ENCODE results near the gene FMN2. TPM values are rescaled to one million over a fixed set of nuclear protein-coding genes. Genes with fewer than 3 reads are reported as not detected.

The FMN2 gene
- total RNA-seq, 1 experiment from 2014 or later, result 4.6 TPM

DNA sequence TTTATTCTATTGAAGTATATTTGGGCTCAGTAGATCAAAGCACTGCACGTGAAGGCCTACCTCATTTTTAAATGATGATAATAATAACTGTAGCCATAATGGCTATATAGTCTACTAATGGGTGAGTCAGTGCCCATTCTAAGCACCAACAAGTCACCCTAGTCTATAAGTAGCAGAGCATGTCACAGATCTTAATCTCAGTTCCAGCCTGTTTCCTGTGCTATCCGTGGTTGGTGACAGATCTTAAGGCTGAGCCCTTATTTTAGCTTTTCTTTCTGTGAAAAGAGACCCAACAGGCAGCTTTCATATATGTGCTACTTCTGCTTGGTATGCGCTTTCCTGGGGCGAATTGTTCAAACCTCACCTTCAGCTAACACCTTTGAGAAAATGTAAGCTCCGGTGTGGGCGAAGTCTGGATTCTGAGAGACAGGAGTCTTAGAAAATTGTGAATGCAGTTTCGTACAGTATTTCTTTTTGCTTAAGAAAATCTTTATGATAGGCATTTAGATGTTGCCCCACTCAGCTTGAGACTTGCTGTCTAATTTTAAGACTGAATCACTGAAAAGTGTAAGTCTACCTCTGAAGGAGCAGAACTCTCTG is 59.6 kb downstream of the FMN2 start:
- peak; percentile 52 for DNase-seq
- Histone ChIP-seq H3K9me3 (ENCODE audit: low read length) (no peaks in the 10 kb centered on the region), H3K27ac (ENCODE audit: low read length) (no peak overlapping the region), H3F3A (ENCODE audit: low read length, unreplicated experiment) (no peaks in the 10 kb centered on the region), H3K27me3 (ENCODE audit: low read length) (no peaks in the 10 kb centered on the region), H3K9me2 (replicated peaks; ENCODE audit: low read length) (no peaks in the 10 kb centered on the region), H3K9ac (ENCODE audit: low read length) (no peak overlapping the region), H3K4me1 (ENCODE audit: insufficient read depth, low read length) (peaks cover 9% of the 10 kb centered on the region), H2AFZ (ENCODE audit: low read length) (no peak overlapping the region), H3K36me3 (ENCODE audit: low read depth, low read length) (no peaks in the 10 kb centered on the region), H3K4me2 (ENCODE audit: low read length) (no peak overlapping the region), H3K79me2 (ENCODE audit: low read length) (no peaks in the 10 kb centered on the region), H4K20me1 (ENCODE audit: low read length) (no peaks in the 10 kb centered on the region), H3K4me3 (ENCODE audit: low read length) (no peak overlapping the region)
- ChIA-PET POLR2A (ENCODE audit: unreplicated experiment) (no interaction called here), CTCF (no interaction called here)
- intact Hi-C loops (cut with micrococcal nuclease), result no loop called here
- ATAC-seq, result peak; percentile 59
- no TSS peak for BruUV-seq (replicated peaks)
- no peak for TF ChIP-seq CTCF (conservative IDR thresholded peaks at IDR 0.05; ENCODE audit: low read depth, low read length)
- no peak for TF ChIP-seq EZH2 (IDR thresholded peaks at IDR 0.05; ENCODE audit: low read length, unreplicated experiment)
- no peak for TF ChIP-seq EZH2phosphoT487 (IDR thresholded peaks at IDR 0.05; ENCODE audit: borderline replicate concordance, low read length)

DNA sequence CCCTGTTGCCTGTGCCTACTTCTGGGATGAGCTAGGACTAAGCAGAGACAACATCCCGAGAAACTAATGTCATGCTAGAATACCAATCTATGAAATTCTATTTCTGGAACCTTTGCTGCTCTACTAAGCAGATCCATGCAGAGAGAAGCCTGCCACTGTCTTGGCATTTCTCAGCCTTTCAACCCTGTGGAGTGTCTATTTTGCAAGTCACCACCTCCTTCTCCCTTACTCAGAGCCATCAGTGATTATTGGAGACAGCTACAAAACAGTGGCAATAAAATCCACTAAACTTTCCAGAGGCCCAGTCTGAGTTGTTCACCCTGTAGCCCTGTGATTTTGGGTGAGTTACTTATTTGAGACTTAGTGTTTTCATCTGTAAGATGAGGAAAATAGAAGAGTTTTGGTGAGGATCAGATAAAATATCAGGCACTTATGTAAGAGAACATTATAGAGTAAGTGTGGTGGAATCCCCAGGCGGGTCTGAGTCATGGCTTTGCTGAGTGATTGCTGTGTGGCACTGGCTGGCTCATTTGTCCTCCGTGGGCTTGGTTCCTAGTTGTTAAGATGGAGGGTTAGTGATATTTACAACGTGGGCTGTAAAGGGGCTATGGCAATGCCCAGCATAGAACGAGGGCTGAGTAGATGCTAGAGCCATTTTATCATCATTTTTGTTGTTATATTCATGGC is 61.1 kb downstream of the FMN2 start:
- TF ChIP-seq EZH2phosphoT487 (IDR thresholded peaks at IDR 0.05; ENCODE audit: borderline replicate concordance, low read length), result no peak
- TF ChIP-seq EZH2 (IDR thresholded peaks at IDR 0.05; ENCODE audit: low read length, unreplicated experiment), result no peak
- H3K27me3 ChIP-seq (ENCODE audit: low read length), result no peaks in the 10 kb centered on the region
- POLR2A ChIA-PET (ENCODE audit: unreplicated experiment), result no interaction called here
- H3K27ac ChIP-seq (ENCODE audit: low read length), result no peak overlapping the region
- no peaks in the 10 kb centered on the region for H3K9me2 ChIP-seq (replicated peaks; ENCODE audit: low read length)
- no peaks in the 10 kb centered on the region for H3F3A ChIP-seq (ENCODE audit: low read length, unreplicated experiment)
- H3K9me3 ChIP-seq (ENCODE audit: low read length), result no peaks in the 10 kb centered on the region
- H2AFZ ChIP-seq (ENCODE audit: low read length), result no peak overlapping the region
- no peaks in the 10 kb centered on the region for H3K79me2 ChIP-seq (ENCODE audit: low read length)
- no peak overlapping the region for H3K4me2 ChIP-seq (ENCODE audit: low read length)
- CTCF ChIA-PET, result interaction anchor here (0.6 kb wide), 1 partner anchor 9 kb away, joined by 4 read pairs; no protein-coding TSS in a partner anchor
- H3K4me3 ChIP-seq (ENCODE audit: low read length), result no peak overlapping the region
- peaks cover 9% of the 10 kb centered on the region for H3K4me1 ChIP-seq (ENCODE audit: insufficient read depth, low read length)
- intact Hi-C loops (cut with micrococcal nuclease), result no loop called here
- ATAC-seq, result peak; percentile 41; the same call in 1 of the 2 replicates
- peak; percentile 25 for DNase-seq
- H3K9ac ChIP-seq (ENCODE audit: low read length), result no peak overlapping the region
- no peaks in the 10 kb centered on the region for H4K20me1 ChIP-seq (ENCODE audit: low read length)
- no TSS peak for BruUV-seq (replicated peaks)
- H3K36me3 ChIP-seq (ENCODE audit: low read depth, low read length), result no peaks in the 10 kb centered on the region

- no peak overlapping the region for H3K4me2 ChIP-seq (ENCODE audit: low read length)
- no peaks in the 10 kb centered on the region for H3K27me3 ChIP-seq (ENCODE audit: low read length)
- DNase-seq, result no peak
- 0 out of 2 replicates have a peak, but pooled peaks cover 6% of the 10 kb centered on the region for H3K9me3 ChIP-seq (ENCODE audit: low read length)
- ATAC-seq, result no peak
- H3K9me2 ChIP-seq (replicated peaks; ENCODE audit: low read length), result no peaks in the 10 kb centered on the region
- no TSS peak for BruUV-seq (replicated peaks)
- intact Hi-C loops (cut with micrococcal nuclease), result no loop called here
- no peaks in the 10 kb centered on the region for H3F3A ChIP-seq (ENCODE audit: low read length, unreplicated experiment)
- H4K20me1 ChIP-seq (ENCODE audit: low read length), result no peaks in the 10 kb centered on the region
- CTCF ChIA-PET, result no interaction called here
- no peak overlapping the region for H3K4me3 ChIP-seq (ENCODE audit: low read length)
- H3K27ac ChIP-seq (ENCODE audit: low read length), result no peak overlapping the region
- H3K9ac ChIP-seq (ENCODE audit: low read length), result no peak overlapping the region
- TF ChIP-seq CTCF (conservative IDR thresholded peaks at IDR 0.05; ENCODE audit: low read depth, low read length) (no peak), EZH2phosphoT487 (IDR thresholded peaks at IDR 0.05; ENCODE audit: borderline replicate concordance, low read length) (no peak), EZH2 (IDR thresholded peaks at IDR 0.05; ENCODE audit: low read length, unreplicated experiment) (no peak)
- no peaks in the 10 kb centered on the region for H3K79me2 ChIP-seq (ENCODE audit: low read length)
- H3K36me3 ChIP-seq (ENCODE audit: low read depth, low read length), result peaks cover 13% of the 10 kb centered on the region; the same call in 1 of the 2 replicates
- no peak overlapping the region for H2AFZ ChIP-seq (ENCODE audit: low read length)
- H3K4me1 ChIP-seq (ENCODE audit: insufficient read depth, low read length), result peaks cover 9% of the 10 kb centered on the region
- POLR2A ChIA-PET (ENCODE audit: unreplicated experiment), result no interaction called here
Observed at GRCh38 chr1:240155605-240156004, 63.9 kb downstream of the FMN2 start.

Data from PC-3 (cell line).